CD4-positive, alpha-beta T cell treated with Interleukin-17A for 4 hours (primary cell): ENCODE measurements around the gene FNBP1.
"Not testable (repeated sequence)": the region's sequence is repeated elsewhere in the genome, so short reads cannot be mapped to it uniquely, and the experiment has no call there.

ENCODE experiments used
- DNase-seq: peaks from one replicate; pipeline ENCODE4 v3.0.0-alpha.2; 2020; ENCODE audit warnings: mixed read lengths

FNBP1 gene

DNA sequence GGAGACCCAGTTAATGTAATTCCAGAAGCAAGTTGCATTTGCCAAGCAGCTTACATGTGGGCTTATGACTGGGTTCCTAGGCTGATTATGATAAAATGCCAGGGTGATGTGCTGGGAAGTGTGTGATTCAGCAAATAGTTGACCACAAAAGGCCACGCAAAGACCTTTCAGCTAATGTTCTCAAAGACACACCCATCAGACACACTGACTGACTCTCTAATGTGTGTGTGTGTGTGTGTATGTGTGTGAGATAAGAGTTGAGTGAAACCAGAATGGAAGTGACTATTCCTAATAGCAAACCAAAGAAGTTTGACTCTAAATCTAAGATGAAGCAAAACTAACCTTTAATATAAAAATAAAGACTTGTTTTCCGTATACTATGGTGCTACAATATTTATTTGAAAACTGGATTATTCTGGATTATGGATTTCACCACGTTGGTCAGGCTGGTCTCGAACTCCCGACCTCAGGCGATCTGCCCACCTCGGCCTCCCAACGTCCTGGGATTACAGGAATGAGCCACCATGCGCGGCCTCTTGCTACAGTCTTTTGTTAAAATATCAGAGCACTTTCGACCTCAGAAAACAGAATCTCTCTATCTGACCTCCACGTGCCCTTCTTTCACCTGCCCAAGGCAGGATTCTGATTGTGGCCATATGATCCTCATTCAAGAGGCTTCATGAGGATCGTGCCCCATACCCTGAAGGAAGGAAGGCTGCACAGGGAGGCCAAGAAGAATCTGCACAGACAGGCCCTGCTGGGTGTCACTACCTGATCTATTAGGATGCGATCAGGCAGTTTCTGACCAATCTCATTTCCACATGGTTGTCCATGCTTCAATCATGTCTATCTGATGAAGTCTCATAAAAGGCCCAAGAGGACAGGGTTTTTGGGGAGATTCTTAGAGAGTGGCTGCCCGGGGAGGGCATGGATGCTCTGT is 132.1 kb downstream of the FNBP1 start:
- DNase-seq: no peak

DNA sequence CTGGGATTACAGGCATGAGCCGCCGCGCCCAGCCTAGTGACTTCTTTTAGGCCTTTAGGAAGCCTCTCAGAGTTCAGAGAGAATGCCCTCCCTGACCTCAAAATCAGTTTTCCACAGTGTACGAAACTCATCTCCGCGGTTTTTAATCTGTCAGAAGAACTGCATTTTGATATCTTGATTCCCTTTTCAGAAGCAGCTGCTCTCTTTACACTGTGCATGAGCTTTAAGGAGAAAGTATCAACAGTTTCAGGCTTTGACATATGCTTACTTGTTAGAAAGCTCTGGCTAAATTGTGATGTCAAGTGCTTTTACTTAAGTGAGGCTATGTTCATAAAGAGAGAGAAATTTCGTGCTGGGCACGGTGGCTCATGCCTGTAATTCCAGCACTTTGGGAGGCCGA is 133.1 kb downstream of the FNBP1 start:
- DNase-seq: no peak

DNA sequence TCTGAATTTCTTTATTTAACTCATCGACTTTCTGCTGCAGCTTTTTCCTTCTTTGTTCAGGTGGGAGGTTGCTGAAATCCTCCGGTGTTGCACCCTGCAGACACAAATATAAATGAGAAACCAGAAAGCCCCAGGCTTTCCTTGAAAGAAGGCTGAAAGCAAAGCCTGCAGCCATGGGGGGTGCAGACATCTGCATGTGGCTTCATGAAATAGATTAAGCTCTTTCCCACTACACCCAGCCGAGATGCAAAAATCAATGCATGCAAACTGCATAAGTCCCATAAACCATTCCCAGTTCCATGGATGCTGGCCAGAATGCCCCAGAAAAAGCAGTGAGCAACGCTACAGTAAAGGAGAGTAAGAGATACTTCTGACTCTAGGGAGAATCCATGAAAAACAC is 134.1 kb downstream of the FNBP1 start:
- DNase-seq: no peak

DNA sequence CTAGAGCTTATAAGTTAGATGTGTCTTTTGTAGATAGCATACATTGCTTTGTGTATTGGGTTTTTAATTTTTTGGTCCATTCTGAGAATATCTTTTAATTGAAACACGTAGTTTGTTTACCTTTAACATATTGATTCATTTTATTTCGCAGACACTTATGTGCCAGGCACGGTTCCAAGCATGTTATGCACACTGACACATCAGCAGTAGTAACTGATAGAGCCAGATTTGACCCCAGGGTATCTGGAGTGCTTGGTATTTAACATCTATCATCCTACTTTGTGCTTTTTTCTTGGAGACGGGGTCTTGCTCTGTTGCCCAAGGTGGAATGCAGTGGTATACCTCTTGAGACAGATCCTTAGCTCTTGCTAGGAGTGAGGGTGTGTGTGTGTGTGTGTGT is 135.8 kb downstream of the FNBP1 start:
- no peak for DNase-seq

DNA sequence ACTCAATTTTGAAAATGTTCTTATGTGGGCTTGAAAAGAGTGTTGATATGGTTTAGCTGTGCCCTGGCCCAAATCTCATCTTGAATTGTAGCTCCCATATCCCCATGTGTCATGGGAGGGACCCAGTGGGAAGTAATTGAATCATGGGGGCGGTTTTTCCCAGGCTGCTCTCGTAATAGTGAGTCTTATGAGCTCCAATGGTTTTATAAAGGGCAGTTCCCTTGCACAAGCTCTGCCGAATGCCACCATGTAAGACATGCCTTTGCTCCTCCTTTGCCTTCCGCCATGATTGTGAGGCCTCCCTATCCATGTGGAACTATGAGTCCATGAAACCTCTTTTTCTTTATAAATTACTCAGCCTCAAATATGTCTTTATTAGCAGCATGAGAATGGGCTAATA is 136.7 kb downstream of the FNBP1 start:
- no peak for DNase-seq

DNA sequence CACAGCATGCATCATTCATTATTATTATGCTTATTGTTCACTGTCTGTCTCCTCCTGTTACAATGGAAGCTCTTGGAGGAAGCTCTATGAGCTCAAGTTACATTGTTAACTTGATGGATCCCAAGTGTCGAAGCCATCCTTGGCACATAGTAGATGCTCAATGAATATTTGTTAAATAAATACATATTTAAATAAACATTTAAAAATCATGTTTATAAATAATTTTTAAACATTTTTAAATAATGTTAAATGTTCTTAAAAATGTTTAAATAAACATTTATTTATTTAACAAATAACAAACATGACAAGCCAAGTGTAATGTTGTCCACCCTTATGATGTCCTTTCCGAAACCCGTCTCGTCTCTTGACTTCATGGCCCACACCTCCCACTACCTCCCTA is 138.3 kb downstream of the FNBP1 start:
- no peak for DNase-seq

DNA sequence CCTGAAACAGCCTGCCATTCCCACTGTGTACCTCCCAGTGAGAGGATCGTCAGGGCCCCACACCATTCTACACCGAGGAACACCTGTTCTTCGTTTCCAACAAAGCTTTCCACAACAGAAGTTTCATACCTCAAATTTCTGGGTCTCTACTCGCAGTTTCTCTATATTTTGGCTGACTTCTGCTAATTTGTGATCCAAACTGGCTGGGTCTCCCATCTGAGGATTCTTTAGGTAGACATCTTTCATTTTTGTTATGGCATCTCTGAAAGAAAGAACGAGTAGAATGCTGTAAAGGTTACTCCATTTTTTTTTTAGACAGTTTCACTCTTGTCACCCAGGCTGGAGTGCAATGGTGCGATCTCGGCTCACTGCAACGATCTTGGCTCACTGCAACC is 140.3 kb downstream of the FNBP1 start:
- DNase-seq: no peak

DNA sequence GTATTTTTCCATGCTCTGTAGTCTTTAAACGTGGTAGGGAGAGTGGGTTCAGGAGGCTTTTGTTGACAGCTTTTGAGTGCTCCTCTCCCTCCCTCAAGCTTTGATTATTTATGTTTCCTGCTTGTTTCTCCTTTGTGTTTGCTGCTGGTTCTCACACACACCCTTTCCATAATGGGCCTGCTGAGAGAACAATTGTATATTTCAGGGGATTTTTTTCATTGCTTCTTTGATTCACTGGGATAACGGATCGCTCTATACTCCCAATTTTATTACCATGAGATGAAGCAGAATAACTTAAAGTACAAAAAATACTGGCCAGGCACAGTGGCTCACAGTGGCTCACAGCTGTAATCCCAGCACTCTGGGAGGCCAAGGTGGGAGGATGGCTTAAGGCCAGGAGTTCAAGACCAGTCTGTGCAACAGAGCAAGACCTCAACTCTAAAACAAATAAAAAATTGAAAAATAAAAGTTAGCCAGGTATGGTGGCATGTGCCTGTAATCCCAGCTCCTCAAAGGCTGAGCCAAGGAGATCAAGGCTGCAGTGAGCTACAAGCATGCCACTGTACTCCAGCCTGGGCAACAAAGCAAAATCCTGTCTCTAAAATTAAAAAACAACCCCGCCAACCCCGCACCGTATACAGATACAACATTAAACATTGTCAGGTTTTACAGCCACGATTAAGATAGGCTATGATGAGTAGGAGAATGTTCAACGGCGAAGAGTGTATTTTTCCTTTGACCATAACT is 140.8 kb downstream of the FNBP1 start:
- no peak for DNase-seq

DNA sequence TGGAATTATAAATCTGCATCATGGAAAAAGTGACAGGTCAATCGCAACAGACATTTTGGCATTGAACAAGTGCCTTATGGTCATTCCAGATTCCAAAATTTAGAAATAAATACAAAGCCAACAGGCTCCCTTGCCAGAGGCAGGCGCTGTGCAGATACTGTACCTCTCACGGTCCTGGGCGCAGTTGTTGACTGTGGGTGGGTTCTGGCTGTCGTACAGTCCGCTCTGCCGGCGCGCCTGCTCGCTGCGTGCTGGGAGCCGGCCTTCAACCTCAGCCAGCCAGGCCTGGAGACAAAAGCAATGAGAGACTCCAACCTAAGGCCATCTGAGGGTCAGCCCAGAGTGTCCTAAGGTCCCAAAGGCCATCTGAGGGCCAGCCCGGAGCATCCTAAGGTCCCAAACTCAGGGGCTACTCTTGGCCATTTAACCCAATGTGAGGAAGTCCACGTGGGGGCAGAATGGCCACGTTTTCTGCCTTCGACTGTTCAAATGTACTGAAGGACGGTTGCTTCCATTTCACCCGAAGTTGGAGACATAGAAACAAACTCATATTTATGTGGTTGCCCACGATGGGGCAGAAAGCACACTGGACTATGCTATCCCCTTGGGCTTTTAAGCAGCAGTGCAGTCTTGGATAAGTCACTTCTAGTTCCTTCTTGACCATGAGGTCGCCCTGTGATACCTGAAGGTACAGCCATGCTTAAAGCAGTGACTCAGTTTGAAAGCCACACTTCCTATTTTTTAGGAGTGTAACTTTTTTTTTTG is 142.5 kb downstream of the FNBP1 start:
- DNase-seq: no peak

DNA sequence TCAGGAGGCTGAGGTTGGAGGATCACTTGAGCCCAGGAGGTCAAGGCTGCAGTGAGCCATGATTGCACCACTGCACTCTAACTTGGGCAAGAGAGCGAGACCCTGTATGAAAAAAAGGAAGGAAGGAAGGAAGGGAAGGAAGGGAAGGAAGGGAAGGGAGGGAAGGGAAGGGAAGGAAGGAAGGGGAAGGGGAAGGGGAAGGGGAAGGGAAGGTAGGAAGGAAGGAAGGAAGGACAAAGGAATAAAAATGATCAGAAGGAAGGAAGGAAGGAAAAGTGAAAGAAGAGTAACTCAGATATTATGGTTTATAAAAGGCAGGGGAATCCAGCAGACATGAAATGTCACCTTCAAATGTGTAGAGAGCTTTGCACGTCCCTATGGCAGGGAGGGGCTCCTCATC is 143.4 kb downstream of the FNBP1 start:
- DNase-seq: no peak

DNA sequence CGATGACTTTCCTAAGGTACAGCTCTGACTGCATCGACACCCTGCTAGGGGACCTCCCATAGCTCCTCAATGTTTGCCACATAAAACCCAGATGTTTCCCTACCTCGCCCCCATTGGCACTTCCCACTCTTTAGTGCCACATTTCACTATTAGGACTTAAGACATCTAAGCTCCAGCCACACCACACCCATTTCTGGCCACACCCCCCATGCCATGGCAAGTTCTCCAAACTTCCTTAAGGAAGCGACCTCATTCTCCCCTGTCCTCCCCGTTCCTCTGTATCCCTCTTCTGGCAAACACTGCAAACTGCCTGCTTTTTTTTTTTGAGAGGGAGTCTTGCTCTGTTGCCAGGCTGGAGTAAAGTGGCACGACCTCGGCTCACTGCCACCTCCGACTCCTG is 144.8 kb downstream of the FNBP1 start:
- DNase-seq: no peak

DNA sequence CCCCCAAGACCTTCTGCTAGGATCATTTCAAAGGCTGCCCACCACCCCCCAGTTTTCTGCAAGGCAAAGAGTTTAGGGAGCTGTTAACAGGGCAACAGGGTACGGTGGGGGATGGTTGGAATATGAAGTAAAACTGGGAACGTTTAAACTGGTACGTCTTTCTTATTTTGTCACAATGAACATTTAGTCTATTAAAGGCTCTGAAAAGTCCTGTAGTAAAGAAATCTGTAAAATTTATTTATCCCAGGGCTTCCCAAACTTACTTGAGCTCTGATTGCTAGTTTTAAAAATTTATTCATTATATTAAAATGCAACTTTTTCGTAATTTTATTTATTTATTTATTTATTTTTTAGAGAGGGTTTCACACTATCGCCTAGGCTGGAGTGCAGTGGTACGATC is 145.7 kb downstream of the FNBP1 start:
- no peak for DNase-seq

DNA sequence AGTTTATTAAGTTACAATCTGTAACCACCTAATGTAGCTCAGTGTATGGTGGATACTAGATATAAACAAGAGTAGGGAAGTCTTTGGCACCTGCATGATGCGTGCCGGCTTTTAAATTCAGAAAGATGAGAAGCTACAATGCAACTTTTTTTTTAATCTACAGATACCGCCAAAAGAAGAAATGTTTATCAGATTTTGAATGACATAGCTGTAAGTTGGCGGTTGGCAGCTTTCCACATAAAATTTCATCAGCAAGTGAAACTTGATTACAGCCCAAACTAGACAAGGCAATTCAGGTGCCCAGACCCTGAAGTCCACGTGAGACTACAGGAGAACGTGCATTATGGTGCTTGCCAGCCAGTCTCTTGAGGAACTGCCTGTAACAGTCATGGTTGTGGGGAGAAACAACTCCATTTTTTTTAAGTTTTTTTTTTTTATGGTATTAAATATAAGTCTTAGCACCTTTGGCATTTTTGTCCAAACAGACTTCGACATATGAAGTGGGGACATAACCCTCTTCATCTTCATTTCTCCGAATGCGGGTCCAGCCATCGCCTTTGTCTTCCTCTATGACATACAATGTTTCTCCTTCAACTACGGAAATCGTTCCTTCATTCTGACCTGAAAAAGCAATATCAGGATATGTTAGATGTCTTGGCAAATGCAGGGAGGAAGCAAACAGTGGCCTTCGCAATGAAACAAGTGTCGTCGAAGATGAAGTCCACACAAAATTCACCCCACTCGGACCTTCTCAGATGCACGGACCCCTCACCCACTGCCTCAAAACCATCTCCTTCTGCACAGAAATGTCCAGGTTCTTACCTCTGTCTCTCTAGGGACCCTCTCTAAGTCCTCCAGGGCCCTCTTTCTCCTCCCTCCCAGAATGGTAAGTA is 147.4 kb downstream of the FNBP1 start:
- DNase-seq: peak; percentile 68

DNA sequence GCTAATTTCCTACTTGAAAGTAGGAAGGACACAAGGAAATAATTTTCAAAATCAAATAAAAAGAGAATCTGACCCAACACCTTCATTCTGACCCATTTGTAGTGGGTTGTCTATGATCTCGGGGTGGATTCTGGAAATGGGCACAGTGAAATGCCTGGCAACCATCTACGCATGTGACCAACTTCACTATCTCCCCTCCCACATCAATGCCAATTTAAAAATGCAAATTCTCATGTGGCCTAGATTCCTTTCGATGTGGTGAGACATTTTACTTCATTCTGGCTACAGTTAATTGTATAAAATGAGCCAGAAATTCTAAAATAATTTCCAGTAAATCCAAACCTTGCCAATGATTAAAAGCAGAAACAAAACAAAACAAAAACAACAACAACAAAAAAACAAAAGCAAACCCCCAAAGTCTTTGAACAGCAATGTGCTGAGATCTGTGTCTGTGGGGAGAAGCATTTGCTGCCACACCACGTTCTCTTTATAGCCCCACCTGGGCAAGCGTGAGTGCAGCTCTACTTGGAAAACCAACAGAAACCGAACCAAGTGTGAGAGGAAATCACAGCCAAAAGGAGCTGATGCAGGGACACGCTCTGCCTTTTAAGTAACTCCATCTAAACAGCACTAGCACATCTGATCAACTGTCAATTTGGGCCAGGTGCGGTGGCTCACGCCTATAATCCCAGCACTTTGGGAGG is 148.7 kb downstream of the FNBP1 start:
- peak; percentile 34 for DNase-seq

DNA sequence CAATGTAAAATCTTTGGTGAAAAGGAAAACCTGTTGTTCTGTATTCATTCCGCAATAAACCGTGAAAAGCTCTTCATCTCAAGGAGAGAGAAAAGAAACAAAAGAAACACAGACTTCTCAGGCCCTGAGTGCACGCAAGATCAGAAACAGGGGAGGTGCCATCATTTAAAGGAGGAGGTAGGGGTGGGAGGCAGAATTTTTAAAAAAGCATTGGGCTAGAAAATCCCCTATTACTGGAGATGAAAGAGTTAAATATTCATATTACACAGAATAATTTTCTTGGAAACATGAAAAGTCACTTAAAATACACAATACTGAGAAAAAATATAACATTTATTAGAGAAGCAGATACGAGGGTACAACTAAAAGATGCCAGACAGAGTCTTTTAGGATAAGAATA is 151.4 kb downstream of the FNBP1 start:
- no peak for DNase-seq

DNA sequence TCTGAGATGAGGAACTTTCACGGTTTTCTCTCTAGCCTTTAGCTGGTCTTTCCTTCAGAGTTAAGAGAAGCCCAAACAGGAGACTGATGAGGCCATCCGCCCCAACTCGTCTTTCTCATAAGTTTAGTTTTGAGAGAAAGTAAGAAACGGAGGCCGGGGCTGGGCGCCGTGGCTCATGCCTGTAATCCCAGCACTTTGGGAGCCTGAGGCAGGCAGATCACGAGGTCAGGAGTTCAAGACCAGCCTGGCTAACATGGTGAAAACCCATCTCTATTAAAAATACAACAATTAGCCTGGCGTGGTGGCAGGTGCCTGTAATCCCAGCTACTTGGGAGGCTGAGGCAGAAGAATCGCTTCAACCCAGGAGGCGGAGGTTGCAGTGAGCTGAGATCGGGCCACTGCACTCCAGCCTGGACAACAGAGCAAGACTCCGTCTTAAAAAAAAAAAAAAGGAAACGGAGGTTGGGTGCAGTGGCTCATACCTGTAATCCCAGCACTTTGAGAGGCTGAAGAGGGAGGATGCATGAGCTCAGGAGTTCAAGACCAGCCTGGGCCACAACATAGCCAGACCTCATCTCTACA is 152.2 kb downstream of the FNBP1 start:
- DNase-seq: not testable (repeated sequence)

DNA sequence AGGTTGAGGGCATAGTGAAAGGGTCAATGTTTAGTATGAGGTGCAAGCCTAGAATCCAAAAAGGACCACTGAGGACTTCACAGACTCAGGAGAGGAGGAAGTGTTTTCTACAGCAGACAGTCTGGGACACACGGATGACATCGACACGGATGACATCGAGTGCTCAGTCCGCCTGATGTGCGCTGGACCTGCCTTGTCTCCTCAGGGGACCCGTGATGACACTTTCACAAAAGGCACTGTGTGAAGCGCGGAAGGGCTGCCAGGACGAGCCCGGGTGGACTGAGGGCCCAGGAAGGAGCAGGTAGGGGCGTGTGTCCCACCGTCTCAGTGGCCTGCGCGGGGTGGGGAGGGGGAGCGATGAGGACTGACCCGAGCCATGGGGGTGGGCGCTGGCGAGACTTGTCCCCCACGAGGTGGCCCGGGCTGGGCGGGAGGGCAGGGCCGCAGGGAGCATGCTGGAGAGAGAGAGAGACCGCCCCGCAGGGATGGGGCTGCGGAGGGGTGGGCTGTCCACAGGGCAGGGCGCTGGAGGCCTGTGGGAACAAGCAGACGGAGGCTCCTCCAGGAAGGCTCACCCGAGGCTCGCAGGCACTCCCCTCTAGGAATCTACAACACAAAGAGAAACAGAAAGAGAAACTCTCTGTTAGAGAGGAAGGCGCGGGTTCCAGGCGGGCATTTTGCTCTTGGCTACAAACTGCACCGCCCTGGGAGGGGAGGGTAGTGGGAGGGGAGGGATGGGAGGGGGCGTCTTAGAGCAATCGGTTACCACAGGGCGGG is 152.9 kb downstream of the FNBP1 start:
- DNase-seq: peak; percentile 78

DNA sequence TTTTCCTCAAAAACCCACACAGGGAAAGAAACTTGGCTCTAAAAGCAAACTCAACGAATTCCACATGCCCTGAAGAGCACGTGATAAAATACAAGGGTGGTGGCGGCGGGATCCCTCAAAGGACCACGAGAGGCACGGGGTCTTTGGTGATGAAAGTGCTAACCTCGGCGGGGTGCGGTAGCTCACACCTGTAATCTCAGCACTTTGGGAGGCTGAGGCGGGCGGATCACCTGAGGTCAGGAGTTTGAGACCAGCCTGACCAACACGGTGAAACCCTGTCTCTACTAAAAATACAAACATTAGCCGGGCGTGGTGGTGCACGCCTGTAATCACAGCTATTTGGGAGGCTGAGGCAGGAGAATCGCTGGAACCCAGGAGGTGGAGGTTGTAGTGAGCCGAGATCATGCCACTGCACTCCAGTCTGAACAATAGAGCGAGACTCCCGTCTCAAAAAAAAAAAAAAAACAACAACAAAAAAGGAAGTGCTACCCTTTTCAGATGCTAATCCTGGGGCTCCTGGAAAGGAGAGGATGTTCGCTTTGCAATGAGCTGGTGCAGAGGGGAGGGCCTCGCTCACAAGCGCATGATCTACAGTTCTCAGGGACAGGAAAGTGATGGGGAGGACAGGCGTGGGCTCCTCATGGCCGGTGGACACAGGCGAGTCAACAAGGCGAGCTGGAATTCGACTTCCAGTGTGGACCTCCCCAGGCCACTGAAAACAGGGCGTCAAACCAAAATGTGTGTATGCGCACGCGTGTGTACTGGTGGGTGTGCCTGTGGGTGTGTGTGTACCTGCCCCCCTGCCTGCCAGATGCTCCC is 153.7 kb downstream of the FNBP1 start:
- DNase-seq: peak; percentile 45

DNA sequence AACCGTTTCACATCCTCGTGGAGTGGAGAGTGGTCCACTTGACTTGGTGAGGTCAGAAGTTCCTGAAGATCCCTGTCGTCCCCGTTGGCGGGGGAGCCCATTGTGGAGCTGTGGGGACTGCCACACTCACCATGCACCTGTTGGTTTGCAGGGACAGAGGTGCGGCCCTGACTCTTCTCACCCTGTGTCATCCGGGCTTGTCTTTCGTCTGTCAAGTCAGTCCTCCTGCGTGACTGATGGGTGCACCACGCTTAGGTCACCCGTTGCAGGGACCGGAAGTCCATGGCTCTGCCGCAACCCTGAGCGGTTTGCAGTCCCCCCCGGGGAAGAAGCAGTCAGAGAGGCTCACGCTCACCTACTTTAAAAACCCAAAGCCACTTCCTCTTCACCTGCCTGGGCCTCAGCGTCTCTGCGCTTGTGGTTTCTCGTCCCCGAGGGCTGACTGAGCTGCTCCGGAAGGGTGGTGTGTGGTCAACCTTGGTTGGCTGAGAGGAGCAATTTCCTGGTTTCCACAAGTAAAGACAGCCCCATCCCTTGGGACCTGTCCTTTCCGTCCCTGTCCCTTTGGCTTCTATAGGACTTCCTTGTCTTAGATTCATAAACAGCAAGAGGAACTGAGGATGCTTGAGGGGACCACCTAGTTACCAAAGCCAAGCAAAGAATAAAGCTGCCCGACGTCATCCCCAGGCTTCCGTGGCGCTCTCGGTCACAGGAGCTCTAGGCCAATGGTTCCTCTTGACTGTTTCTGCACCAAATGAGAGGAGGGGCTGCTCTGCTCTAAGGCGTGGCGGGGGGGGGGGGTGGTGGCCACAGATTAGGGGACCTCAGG is 154.5 kb downstream of the FNBP1 start:
- DNase-seq: peak; percentile 91
